Gastrocnemius medialis (tissue), 4 donors: ENCODE results near the gene KRT14.

Experiments
- CTCF ChIP-seq, 5 experiments: fragments of 450-650 bp in 3 of 5; fragments of 200-600 bp in 2 of 5; sonication (generic) in 2 of 5; IDR thresholded peaks in 4 of 5; conservative IDR thresholded peaks in 1 of 5; 1 replicate in 4 of 5; 2 replicates in 1 of 5; pipeline ENCODE4 v1.5.1; 2016 to 2019; ENCODE audit warnings: antibody characterized with exemption in 5 of 5, mild to moderate bottlenecking in 3 of 5, moderate library complexity in 3 of 5
- POLR2A ChIP-seq, 2 donors: fragments of 450-650 bp; IDR thresholded peaks; one replicate each; pipeline ENCODE4 v1.6.1; 2017; ENCODE audit warnings: antibody characterized with exemption in 2 of 2, mild to moderate bottlenecking in 2 of 2, moderate library complexity in 2 of 2

GRCh38 chr17:41631898-41632285, 45.2 kb upstream of the KRT14 start:
- no peak for TF ChIP-seq CTCF (IDR thresholded peaks at IDR 0.05 in 4 of 5, conservative IDR thresholded peaks at IDR 0.05 in 1 of 5)
- no peak for TF ChIP-seq POLR2A (IDR thresholded peaks at IDR 0.05)
